GM21526 (cell line): Measurements from ENCODE around the gene GANAB.
"Not testable (repeated sequence)": the region's sequence is repeated elsewhere in the genome, so short reads cannot be mapped to it uniquely, and the experiment has no call there.

Source experiments
- ATAC-seq: cut with Tn5 transposase; IDR thresholded peaks from one replicate; pipeline ENCODE4 v1.9.1; 2021; ENCODE audit warnings: moderate library complexity; ENCODE audit not compliant: unreplicated experiment, low FRiP score

The GANAB gene

GRCh38 chr11:62627713-62628112, 18.7 kb downstream of the GANAB start:
- ATAC-seq, result no peak

DNA sequence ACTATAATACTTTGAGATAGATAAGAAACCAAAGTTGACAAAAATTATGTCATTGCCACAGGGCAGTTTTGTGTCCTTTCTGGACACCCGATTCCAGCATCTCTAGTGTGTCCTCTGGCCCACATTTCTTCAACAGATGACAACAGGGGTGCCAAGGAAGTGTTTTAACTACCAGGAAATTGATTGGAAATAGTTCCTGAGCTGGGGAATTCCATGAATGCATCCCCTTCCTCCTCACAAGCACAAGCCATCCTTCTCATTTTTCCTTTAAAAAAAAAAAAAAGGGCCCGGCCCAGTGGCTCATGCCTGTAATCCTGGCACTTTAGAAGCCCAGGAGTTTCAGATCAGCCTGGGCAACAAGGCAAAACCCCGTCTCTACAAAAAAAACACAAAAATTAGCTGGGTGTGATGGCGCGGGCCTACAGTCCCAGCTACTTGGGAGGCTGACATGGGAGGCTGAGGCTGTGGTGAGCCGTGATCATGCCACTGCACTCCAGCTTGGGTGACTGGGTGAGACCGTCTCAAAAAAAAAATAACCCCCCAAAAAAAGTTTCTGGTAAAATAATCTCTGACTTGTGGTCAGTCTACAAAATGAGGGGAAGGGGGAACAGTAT, 23.8 kb downstream of the GANAB start:
- no peak for ATAC-seq

DNA sequence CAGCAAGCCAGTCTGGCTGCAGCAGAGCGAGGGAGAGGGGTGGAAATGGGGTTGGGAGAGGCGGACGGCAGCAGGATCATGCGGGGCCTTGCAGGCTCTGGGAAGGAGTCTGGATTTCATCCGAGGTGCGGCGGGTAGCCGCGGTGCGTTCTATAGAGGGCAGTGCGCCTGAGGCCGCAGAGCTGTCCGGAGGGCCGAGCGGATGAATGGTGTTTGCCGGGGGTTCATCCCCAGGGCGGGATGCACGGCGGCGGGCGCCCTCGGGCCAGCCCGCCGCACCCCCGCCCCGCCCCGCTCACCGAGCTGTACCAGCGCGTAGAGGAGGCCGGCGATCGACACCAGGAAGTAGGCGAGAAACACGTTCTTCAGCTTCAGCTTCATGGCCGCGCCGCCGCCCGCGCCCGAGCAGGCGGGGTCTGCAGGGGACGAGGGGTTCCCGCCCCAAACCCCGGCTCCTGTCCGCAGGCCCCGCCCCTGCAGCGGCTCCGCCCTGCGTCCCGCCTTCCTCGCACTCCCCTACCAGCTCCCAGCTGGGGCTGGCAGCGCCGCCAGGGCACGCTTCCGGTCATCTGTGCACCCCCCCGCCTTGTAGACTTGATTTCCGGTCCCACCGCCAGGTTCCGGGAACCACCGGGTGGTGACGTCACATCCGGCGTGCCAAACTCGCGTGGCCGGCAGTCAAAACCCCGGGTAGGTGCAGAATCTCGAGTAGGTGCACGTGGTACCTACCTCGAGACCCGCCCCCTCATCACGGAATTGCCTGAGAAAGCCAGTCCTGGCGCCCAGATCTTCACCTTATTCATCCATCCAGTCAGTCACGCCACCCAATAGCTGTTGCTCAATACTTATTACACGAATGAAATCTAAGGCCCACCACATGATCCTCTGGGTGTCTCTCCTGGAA, 24.6 kb downstream of the GANAB start, which contains the start of gene B3GAT3:
Gene B3GAT3 (minus strand): TSS at position 420 of the 904 bp plus-strand sequence. CDS start 39 bp downstream, at position 381.
- peak; percentile 84 for ATAC-seq

- no peak for ATAC-seq
These were observed 25.3 kb downstream of the GANAB start for GRCh38 chr11:62621027-62621566.

DNA sequence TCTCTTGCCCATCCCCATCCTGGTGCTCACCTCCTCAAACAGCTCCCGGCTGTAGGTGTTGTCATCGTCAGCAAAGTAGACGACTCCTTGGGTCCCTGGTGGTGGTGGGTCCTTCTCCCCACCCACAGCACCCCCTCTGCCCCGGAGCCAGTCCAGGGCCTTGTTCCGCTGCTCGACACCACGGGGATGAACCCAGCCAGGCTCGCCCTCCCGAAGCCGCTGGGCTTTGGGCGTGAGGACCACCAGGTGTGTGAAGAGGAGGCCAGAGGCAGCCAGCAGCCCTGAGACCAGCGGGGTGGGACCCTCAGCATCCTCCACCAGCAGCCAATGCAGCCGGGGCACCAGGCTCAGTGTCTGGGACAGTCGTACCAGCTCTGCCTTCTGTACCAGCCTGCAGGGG, 29.5 kb downstream of the GANAB start:
- ATAC-seq, result not testable (repeated sequence)

GRCh38 chr11:62615521-62615920, 30.9 kb downstream of the GANAB start:
- no peak for ATAC-seq

DNA sequence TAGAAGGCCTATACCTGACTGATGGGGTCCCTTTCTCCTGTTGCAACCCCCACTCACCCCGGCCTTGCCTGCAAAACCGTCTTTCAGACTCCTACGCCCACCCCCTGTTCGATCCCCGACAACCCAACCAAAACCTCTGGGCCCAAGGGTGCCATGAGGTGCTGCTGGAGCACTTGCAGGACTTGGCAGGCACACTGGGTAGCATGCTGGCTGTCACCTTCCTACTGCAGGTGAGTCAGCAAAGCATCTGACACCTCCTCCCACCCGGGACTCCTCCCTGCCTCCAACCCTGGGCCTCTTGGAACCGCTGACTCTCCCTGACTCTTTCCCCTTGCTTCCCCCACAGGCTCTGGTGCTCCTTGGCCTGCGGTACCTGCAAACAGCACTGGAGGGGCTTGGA, 32.1 kb downstream of the GANAB start:
- ATAC-seq, result no peak

- no peak for ATAC-seq
These were observed 33.1 kb downstream of the GANAB start for GRCh38 chr11:62613291-62613778.

DNA sequence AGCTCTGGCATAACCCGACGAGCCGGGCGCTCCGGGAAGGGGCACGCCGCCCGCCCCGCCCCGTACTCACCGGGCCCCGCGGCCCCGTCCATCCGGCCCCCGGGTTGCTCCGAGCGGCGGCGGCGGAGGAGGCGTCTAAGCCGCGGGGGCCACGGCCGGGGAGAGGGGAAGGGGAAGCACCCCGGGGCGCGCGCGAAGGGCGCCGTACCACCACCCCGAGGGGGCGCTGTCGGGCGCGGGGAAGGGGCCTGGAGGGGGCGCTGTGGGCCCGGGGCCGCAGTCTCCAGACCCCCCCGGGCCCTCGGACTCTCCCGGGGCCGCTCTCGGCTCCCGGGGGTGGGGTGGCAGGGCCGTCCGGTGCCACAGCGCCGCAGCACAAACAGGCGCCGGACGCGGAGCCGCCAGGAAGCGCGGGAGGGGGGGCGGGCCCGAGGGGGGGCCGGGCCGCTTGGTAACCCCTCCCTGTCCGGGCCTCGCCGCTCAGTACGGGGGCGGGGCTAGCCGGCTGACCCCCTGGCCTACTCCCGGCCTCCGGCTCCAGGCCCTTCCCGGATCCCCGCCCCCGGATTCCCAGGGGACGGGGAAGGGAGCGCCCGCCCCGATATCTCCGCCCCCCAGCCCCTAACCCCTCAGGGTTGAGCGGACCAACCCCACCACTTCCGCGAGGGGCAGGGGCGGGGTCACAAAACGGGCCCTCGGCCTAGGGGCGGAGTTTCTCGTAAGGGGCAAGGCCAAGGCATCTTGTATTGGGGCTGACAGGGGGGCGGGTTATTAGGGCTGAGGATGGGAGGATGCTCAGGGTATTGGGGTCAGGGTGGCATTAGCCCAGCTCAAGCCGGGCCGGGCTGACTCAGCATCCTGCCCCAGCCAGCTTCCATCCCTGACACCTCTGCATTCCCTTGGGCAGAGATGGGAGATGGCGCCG, 33.8 kb downstream of the GANAB start, which contains the start of the genes EML3 and ROM1:
Gene EML3 (minus strand): TSS at position 410 of the 925 bp plus-strand sequence. CDS start 318 bp downstream, at position 92.
Gene ROM1 (plus strand): TSS at position 892 of the 925 bp plus-strand sequence. CDS start 25 bp downstream, at position 917.
- peak; percentile 46 for ATAC-seq

GRCh38 chr11:62611705-62612365, 34.6 kb downstream of the GANAB start:
- peak; percentile 14 for ATAC-seq

DNA sequence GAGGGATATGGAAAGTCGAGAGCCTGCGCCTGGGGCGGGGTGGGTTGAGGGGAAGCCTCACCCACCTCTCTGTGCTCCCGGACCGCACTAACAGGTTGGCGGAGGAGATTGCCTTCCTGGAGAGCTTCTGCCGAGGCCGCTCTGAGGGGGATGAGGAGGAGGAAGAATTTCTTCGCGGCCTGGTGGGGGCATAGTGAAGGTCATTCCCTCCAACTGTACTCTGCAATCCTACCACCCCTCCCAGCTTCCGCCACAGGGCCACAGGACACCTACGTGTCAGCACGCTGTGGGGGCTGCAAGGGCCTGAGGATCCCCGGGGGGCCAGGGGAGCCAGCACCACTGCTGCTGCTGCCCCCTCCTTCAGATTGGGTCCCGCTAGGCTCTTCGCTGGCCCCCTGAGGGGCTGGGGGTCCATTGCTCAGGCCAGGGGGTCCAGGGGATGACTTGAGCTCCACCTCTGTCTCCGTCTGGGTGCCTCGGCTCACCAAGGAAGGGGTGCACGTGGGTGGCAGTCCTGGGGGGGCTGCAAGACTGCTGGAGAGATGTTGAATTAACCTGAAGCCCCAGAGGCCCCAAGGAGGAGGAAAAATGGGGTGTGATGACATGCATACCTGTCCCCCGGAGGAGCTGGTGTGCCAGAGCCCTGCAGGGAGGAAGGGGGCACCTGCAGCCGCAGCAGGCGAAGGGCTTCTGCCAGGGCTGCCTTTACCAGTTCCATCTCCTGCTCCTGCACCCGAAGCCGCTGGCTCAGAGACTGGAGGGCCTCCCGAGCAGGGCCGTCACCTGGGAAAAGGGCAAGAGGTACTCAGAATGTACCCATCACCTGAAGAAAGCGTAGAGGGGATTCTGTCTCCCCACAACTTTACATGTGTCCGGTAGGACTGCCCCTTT, 35.4 kb downstream of the GANAB start:
- ATAC-seq, result no peak

DNA sequence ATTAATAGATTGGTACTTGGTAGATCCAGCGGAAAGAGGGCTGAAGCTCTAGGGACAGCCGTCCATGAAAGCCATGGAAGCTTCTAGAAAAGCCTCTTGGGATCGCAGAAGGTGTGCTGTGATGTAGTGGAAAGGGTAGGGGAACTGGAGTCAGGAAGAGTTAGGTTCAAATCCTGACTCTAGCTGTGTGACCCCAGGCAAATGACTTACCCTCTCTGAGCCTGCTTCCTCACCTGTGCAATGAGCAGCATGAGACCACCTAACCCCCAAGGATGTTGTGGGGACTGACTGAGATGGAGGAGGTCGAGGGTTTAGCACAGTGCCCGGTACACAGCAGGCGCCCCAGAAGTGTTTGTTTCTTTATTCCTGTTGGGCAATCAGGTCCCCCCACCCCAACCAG, 36.0 kb downstream of the GANAB start:
- no peak for ATAC-seq

- ATAC-seq, result no peak
These were observed 37.6 kb downstream of the GANAB start for GRCh38 chr11:62608776-62609175.

GRCh38 chr11:62607714-62608113, 38.7 kb downstream of the GANAB start:
- no peak for ATAC-seq

GRCh38 chr11:62605902-62606301, 40.5 kb downstream of the GANAB start:
- ATAC-seq, result no peak

GRCh38 chr11:62605467-62605866, 40.9 kb downstream of the GANAB start:
- no peak for ATAC-seq

DNA sequence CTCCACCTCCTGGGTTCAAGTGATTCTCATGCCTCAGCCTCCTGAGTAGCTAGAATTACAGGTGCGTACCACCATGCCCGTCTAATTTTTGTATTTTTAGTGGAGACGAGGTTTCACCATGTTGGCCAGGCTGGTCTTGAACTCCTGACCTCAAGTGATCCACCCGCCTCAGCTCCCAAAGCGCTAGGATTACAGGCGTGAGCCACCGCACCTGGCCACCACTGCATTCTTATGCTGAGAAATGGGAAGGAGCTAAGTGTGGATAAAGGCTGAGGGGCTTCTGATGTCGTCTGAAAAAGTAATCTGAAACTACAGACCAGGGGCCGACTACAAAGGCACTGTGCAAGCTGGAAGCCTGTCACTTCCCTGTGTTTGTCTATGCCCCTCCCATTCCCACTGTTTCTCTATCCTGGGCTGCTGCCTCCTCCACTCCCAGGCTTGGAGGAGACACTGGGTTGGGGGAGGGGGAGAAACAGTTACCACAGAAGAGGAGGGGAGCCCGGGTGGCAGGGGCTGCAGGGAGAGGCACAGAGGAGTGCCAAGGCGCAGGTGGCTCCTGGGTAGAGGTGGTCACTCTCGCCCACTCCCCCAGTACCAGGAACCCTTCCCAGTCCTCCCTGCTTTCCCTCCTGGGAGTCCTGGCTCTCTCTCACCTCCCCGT, 41.8 kb downstream of the GANAB start:
- no peak for ATAC-seq

DNA sequence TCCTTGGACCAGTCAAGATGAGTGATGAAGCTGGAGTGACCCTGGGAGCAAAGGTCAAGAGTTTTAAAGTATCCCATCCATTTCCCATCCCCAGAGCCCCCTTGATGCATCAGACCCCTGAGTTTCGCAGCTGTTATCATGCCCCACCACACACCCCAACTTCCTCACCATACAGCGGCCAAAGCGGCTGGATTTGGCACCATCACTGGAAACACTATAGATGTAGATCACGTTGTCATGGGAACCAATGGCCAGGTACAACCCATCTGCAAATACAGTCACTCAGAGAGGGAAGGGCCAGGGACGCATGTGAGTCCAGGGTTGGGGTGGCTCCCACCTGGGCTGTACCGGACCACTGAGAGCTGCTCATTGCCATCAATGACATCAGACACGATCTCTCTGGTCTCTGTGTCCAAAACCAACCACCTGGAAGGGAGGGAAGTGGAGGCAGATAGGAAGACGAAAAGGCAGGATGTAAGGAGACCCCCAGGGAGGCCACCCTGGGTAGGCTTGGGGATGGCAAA, 42.6 kb downstream of the GANAB start:
- no peak for ATAC-seq
